ENCODE measurements around the gene SOX15.

Gene SOX15

GRCh38 chr17:7589891-7590691 lies at the start of gene SOX15:
Gene SOX15, minus strand, starts transcription at chr17:7590094. Its CDS starts 418 bp downstream, at chr17:7589676.
- no peak for DNase-seq (ENCODE audit: low read depth)
- H3K4me3 ChIP-seq (ENCODE audit: control insufficient read depth, low read depth, low read length), result no peak within 1 kb of the TSS
- no peak for TF ChIP-seq CTCF (conservative IDR thresholded peaks at IDR 0.05; ENCODE audit: control insufficient read depth, insufficient read depth, low read depth, low read length)

GRCh38 chr17:7636163-7636562 lies 46.3 kb upstream of the SOX15 start:
- no peak for DNase-seq (ENCODE audit: low read depth)
- no peak for TF ChIP-seq CTCF (conservative IDR thresholded peaks at IDR 0.05; ENCODE audit: control insufficient read depth, insufficient read depth, low read depth, low read length)

GRCh38 chr17:7634384-7634783 lies 44.5 kb upstream of the SOX15 start:
- peak; percentile 66 for TF ChIP-seq CTCF (conservative IDR thresholded peaks at IDR 0.05; ENCODE audit: control insufficient read depth, insufficient read depth, low read depth, low read length)
- DNase-seq (ENCODE audit: low read depth), result peak; percentile 49
- no peak overlapping the region for H3K4me3 ChIP-seq (ENCODE audit: control insufficient read depth, low read depth, low read length)

More at GRCh38 chr17:7636163-7636562, 46.3 kb upstream of the SOX15 start:
- H3K4me3 ChIP-seq (ENCODE audit: control insufficient read depth, low read depth, low read length), result no peak overlapping the region

GRCh38 chr17:7633093-7633492 lies 43.2 kb upstream of the SOX15 start:
- no peak for DNase-seq (ENCODE audit: low read depth)
- no peak overlapping the region for H3K4me3 ChIP-seq (ENCODE audit: control insufficient read depth, low read depth, low read length)
- TF ChIP-seq CTCF (conservative IDR thresholded peaks at IDR 0.05; ENCODE audit: control insufficient read depth, insufficient read depth, low read depth, low read length), result no peak

- peak; percentile 65 for DNase-seq (ENCODE audit: low read depth)
- TF ChIP-seq CTCF (conservative IDR thresholded peaks at IDR 0.05; ENCODE audit: control insufficient read depth, insufficient read depth, low read depth, low read length), result peak; percentile 62
- H3K4me3 ChIP-seq (ENCODE audit: control insufficient read depth, low read depth, low read length), result no peak overlapping the region
Measured at GRCh38 chr17:7632492-7632894, 42.6 kb upstream of the SOX15 start.

GRCh38 chr17:7631398-7632380 lies 41.8 kb upstream of the SOX15 start:
- DNase-seq (ENCODE audit: low read depth), result no peak
- TF ChIP-seq CTCF (conservative IDR thresholded peaks at IDR 0.05; ENCODE audit: control insufficient read depth, insufficient read depth, low read depth, low read length), result no peak
- H3K4me3 ChIP-seq (ENCODE audit: control insufficient read depth, low read depth, low read length), result no peak overlapping the region

Data from fibroblast of mammary gland (primary cell).